SH-SY5Y (cell line): ENCODE data around the gene ADI1.

ENCODE experiments used
- GATA2 ChIP-seq: IDR thresholded peaks from 2 replicates; pipeline ENCODE4 v1.6.1; 2011; ENCODE audit warnings: mild to moderate bottlenecking, low read depth, low read length
- GATA3 ChIP-seq: IDR thresholded peaks from 2 replicates; pipeline ENCODE4 v1.6.1; 2011; ENCODE audit warnings: low read depth, mild to moderate bottlenecking, low read length, moderate library complexity

GRCh38 chr2:3447789-3448317 is 71.5 kb downstream of the ADI1 start:
- TF ChIP-seq GATA3 (no peak), GATA2 (no peak)
